SK-N-SH (cell line): ENCODE data around the gene HABP4.

ENCODE experiments used
- CTCF ChIP-seq: fragments of 200-600 bp; sonication (generic); IDR thresholded peaks from 2 replicates; pipeline ENCODE4 v1.6.1; 2017; ENCODE audit warnings: antibody characterized with exemption, mild to moderate bottlenecking, moderate library complexity
- NFIC ChIP-seq: IDR thresholded peaks from 2 replicates; pipeline ENCODE4 v1.4.0; 2012; ENCODE audit warnings: borderline replicate concordance
- REST ChIP-seq: IDR thresholded peaks from 2 replicates; pipeline ENCODE4 v1.6.1; 2012; ENCODE audit warnings: mild to moderate bottlenecking, low read depth, low read length, moderate library complexity

- no peak; the same call in 1 of the 2 replicates for TF ChIP-seq CTCF
- TF ChIP-seq NFIC = peak; percentile 12; the same call in 1 of the 2 replicates
- TF ChIP-seq REST = no peak
These were observed 32.9 kb upstream of the HABP4 start for GRCh38 chr9:96417051-96417586.
